ENCODE results near the gene NDUFAF5.
A peak's percentile ranks its signal among the peaks of the same experiment; 100 is the strongest.

NDUFAF5 gene

GRCh38 chr20:13775867-13776266 lies 9.0 kb upstream of the NDUFAF5 start:
- Histone ChIP-seq H3K4me3 (ENCODE audit: low read depth in 1 of 2, low read length in 2 of 2) (no peak overlapping the region), H3K27ac (ENCODE audit: low read depth, low read length) (no peak overlapping the region), H3K36me3 (ENCODE audit: control insufficient read depth in 1 of 2, insufficient read depth in 2 of 2, low read length in 2 of 2) (peaks cover 26 to 48% of the 10 kb centered on the region in 2 donors), H3K4me1 (ENCODE audit: control insufficient read depth in 1 of 2, insufficient read depth in 2 of 2, low read length in 2 of 2) (no peaks in the 10 kb centered on the region), H3K9ac (ENCODE audit: low read depth in 1 of 2, low read length in 2 of 2) (no peak overlapping the region), H3K27me3 (ENCODE audit: control insufficient read depth in 1 of 2, insufficient read depth in 2 of 2, low read length in 2 of 2) (no peaks in the 10 kb centered on the region), H3K9me3 (ENCODE audit: control insufficient read depth in 1 of 2, low read length in 2 of 2) (no peaks in the 10 kb centered on the region)

- no peaks in the 10 kb centered on the region for H3K4me1 ChIP-seq (ENCODE audit: control insufficient read depth in 1 of 2, insufficient read depth in 2 of 2, low read length in 2 of 2)
- no peak overlapping the region for H3K9ac ChIP-seq (ENCODE audit: low read depth in 1 of 2, low read length in 2 of 2)
- H3K27me3 ChIP-seq (ENCODE audit: control insufficient read depth in 1 of 2, insufficient read depth in 2 of 2, low read length in 2 of 2) = no peaks in the 10 kb centered on the region
- H3K9me3 ChIP-seq (ENCODE audit: control insufficient read depth in 1 of 2, low read length in 2 of 2) = no peaks in the 10 kb centered on the region
- no peak overlapping the region for H3K4me3 ChIP-seq (ENCODE audit: low read depth in 1 of 2, low read length in 2 of 2)
- H3K36me3 ChIP-seq (ENCODE audit: control insufficient read depth in 1 of 2, insufficient read depth in 2 of 2, low read length in 2 of 2) = peaks cover 24 to 53% of the 10 kb centered on the region in 2 donors
- H3K27ac ChIP-seq (ENCODE audit: low read depth, low read length) = no peak overlapping the region
Measured at GRCh38 chr20:13777171-13777601, 7.6 kb upstream of the NDUFAF5 start.

- no peaks in the 10 kb centered on the region for H3K27me3 ChIP-seq (ENCODE audit: control insufficient read depth in 1 of 2, insufficient read depth in 2 of 2, low read length in 2 of 2)
- no peak overlapping the region for H3K9ac ChIP-seq (ENCODE audit: low read depth in 1 of 2, low read length in 2 of 2)
- no peaks in the 10 kb centered on the region for H3K9me3 ChIP-seq (ENCODE audit: control insufficient read depth in 1 of 2, low read length in 2 of 2)
- H3K27ac ChIP-seq (ENCODE audit: low read depth, low read length) = no peak overlapping the region
- H3K36me3 ChIP-seq (ENCODE audit: control insufficient read depth in 1 of 2, insufficient read depth in 2 of 2, low read length in 2 of 2) = peaks cover 24 to 50% of the 10 kb centered on the region in 2 donors
- H3K4me1 ChIP-seq (ENCODE audit: control insufficient read depth in 1 of 2, insufficient read depth in 2 of 2, low read length in 2 of 2) = peaks cover 4 to 6% of the 10 kb centered on the region in 2 donors
- no peak overlapping the region for H3K4me3 ChIP-seq (ENCODE audit: low read depth in 1 of 2, low read length in 2 of 2)
Measured at GRCh38 chr20:13778827-13779226, 6.0 kb upstream of the NDUFAF5 start.

- peak overlapping the region; percentile 90 to 99 for H3K4me3 ChIP-seq (ENCODE audit: low read depth in 1 of 2, low read length in 2 of 2)
- H3K4me1 ChIP-seq (ENCODE audit: control insufficient read depth in 1 of 2, insufficient read depth in 2 of 2, low read length in 2 of 2) = peaks cover 22 to 23% of the 10 kb centered on the region in 2 donors
- H3K27me3 ChIP-seq (ENCODE audit: control insufficient read depth in 1 of 2, insufficient read depth in 2 of 2, low read length in 2 of 2) = no peaks in the 10 kb centered on the region
- peaks cover 4 to 24% of the 10 kb centered on the region in 2 donors for H3K36me3 ChIP-seq (ENCODE audit: control insufficient read depth in 1 of 2, insufficient read depth in 2 of 2, low read length in 2 of 2)
- peak overlapping the region in 1 of 2 donors; percentile 91 for H3K9ac ChIP-seq (ENCODE audit: low read depth in 1 of 2, low read length in 2 of 2)
- no peak overlapping the region for H3K27ac ChIP-seq (ENCODE audit: low read depth, low read length)
- H3K9me3 ChIP-seq (ENCODE audit: control insufficient read depth in 1 of 2, low read length in 2 of 2) = no peaks in the 10 kb centered on the region
Measured at GRCh38 chr20:13783528-13783927, 1.3 kb upstream of the NDUFAF5 start.

GRCh38 chr20:13784271-13784892 lies 446 bp upstream of the NDUFAF5 start:
- peak overlapping the region; percentile 89 to 91 for H3K9ac ChIP-seq (ENCODE audit: low read depth in 1 of 2, low read length in 2 of 2)
- H3K27me3 ChIP-seq (ENCODE audit: control insufficient read depth in 1 of 2, insufficient read depth in 2 of 2, low read length in 2 of 2) = no peaks in the 10 kb centered on the region
- peaks cover 4 to 24% of the 10 kb centered on the region in 2 donors for H3K36me3 ChIP-seq (ENCODE audit: control insufficient read depth in 1 of 2, insufficient read depth in 2 of 2, low read length in 2 of 2)
- H3K27ac ChIP-seq (ENCODE audit: low read depth, low read length) = no peak overlapping the region
- H3K9me3 ChIP-seq (ENCODE audit: control insufficient read depth in 1 of 2, low read length in 2 of 2) = no peaks in the 10 kb centered on the region
- H3K4me1 ChIP-seq (ENCODE audit: control insufficient read depth in 1 of 2, insufficient read depth in 2 of 2, low read length in 2 of 2) = peaks cover 22 to 23% of the 10 kb centered on the region in 2 donors
- H3K4me3 ChIP-seq (ENCODE audit: low read depth in 1 of 2, low read length in 2 of 2) = peak overlapping the region; percentile 90 to 99

- Histone ChIP-seq H3K36me3 (ENCODE audit: control insufficient read depth in 1 of 2, insufficient read depth in 2 of 2, low read length in 2 of 2) (peaks cover 8 to 26% of the 10 kb centered on the region in 2 donors), H3K9ac (ENCODE audit: low read depth in 1 of 2, low read length in 2 of 2) (peak overlapping the region in 1 of 2 donors; percentile 91), H3K4me3 (ENCODE audit: low read depth in 1 of 2, low read length in 2 of 2) (peak overlapping the region; percentile 90 to 99), H3K27ac (ENCODE audit: low read depth, low read length) (no peak overlapping the region), H3K9me3 (ENCODE audit: control insufficient read depth in 1 of 2, low read length in 2 of 2) (no peaks in the 10 kb centered on the region), H3K4me1 (ENCODE audit: control insufficient read depth in 1 of 2, insufficient read depth in 2 of 2, low read length in 2 of 2) (peaks cover 22 to 23% of the 10 kb centered on the region in 2 donors), H3K27me3 (ENCODE audit: control insufficient read depth in 1 of 2, insufficient read depth in 2 of 2, low read length in 2 of 2) (no peaks in the 10 kb centered on the region)
Measured at GRCh38 chr20:13786143-13786828, 1.5 kb downstream of the NDUFAF5 start.

- H3K4me3 ChIP-seq (ENCODE audit: low read depth in 1 of 2, low read length in 2 of 2) = no peak overlapping the region
- H3K9ac ChIP-seq (ENCODE audit: low read depth in 1 of 2, low read length in 2 of 2) = no peak overlapping the region
- H3K9me3 ChIP-seq (ENCODE audit: control insufficient read depth in 1 of 2, low read length in 2 of 2) = no peaks in the 10 kb centered on the region
- H3K36me3 ChIP-seq (ENCODE audit: control insufficient read depth in 1 of 2, insufficient read depth in 2 of 2, low read length in 2 of 2) = peaks cover 8 to 40% of the 10 kb centered on the region in 2 donors
- no peaks in the 10 kb centered on the region for H3K27me3 ChIP-seq (ENCODE audit: control insufficient read depth in 1 of 2, insufficient read depth in 2 of 2, low read length in 2 of 2)
- peaks cover 21 to 23% of the 10 kb centered on the region in 2 donors for H3K4me1 ChIP-seq (ENCODE audit: control insufficient read depth in 1 of 2, insufficient read depth in 2 of 2, low read length in 2 of 2)
- no peak overlapping the region for H3K27ac ChIP-seq (ENCODE audit: low read depth, low read length)
Measured at GRCh38 chr20:13788167-13788834, 3.5 kb downstream of the NDUFAF5 start.

GRCh38 chr20:13790708-13791107 lies 5.9 kb downstream of the NDUFAF5 start:
- Histone ChIP-seq H3K9ac (ENCODE audit: low read depth in 1 of 2, low read length in 2 of 2) (no peak overlapping the region), H3K4me1 (ENCODE audit: control insufficient read depth in 1 of 2, insufficient read depth in 2 of 2, low read length in 2 of 2) (peaks cover 11 to 16% of the 10 kb centered on the region in 2 donors), H3K4me3 (ENCODE audit: low read depth in 1 of 2, low read length in 2 of 2) (no peak overlapping the region), H3K36me3 (ENCODE audit: control insufficient read depth in 1 of 2, insufficient read depth in 2 of 2, low read length in 2 of 2) (peaks cover 8 to 63% of the 10 kb centered on the region in 2 donors), H3K9me3 (ENCODE audit: control insufficient read depth in 1 of 2, low read length in 2 of 2) (no peaks in the 10 kb centered on the region), H3K27ac (ENCODE audit: low read depth, low read length) (no peak overlapping the region), H3K27me3 (ENCODE audit: control insufficient read depth in 1 of 2, insufficient read depth in 2 of 2, low read length in 2 of 2) (no peaks in the 10 kb centered on the region)

- Histone ChIP-seq H3K9me3 (ENCODE audit: control insufficient read depth in 1 of 2, low read length in 2 of 2) (no peaks in the 10 kb centered on the region), H3K36me3 (ENCODE audit: control insufficient read depth in 1 of 2, insufficient read depth in 2 of 2, low read length in 2 of 2) (peaks cover 8 to 74% of the 10 kb centered on the region in 2 donors), H3K4me3 (ENCODE audit: low read depth in 1 of 2, low read length in 2 of 2) (no peak overlapping the region), H3K27me3 (ENCODE audit: control insufficient read depth in 1 of 2, insufficient read depth in 2 of 2, low read length in 2 of 2) (no peaks in the 10 kb centered on the region), H3K4me1 (ENCODE audit: control insufficient read depth in 1 of 2, insufficient read depth in 2 of 2, low read length in 2 of 2) (peaks cover under 1 to 5% of the 10 kb centered on the region in 2 donors), H3K9ac (ENCODE audit: low read depth in 1 of 2, low read length in 2 of 2) (no peak overlapping the region), H3K27ac (ENCODE audit: low read depth, low read length) (no peak overlapping the region)
Measured at GRCh38 chr20:13791540-13792459, 7.0 kb downstream of the NDUFAF5 start.

Data from duodenal mucosa (tissue), 2 donors.